ENCODE data around the gene TTBK1.

- no peak for TF ChIP-seq CTCF (IDR thresholded peaks at IDR 0.05)
- no peak for TF ChIP-seq NFIC (IDR thresholded peaks at IDR 0.05; ENCODE audit: borderline replicate concordance)
- TF ChIP-seq GATA2 (CRISPR knock-in tag; IDR thresholded peaks at IDR 0.05), result no peak
- TF ChIP-seq MAX (IDR thresholded peaks at IDR 0.05; ENCODE audit: low read depth), result no peak
- no peak for TF ChIP-seq RAD21 (IDR thresholded peaks at IDR 0.05; ENCODE audit: low read length)
- no peak for TF ChIP-seq USF2 (IDR thresholded peaks at IDR 0.05; ENCODE audit: borderline replicate concordance, low read depth, low read length)
- TF ChIP-seq TAF1 (IDR thresholded peaks at IDR 0.05; ENCODE audit: borderline replicate concordance, low read depth, low read length), result no peak
- no peak for TF ChIP-seq REST (IDR thresholded peaks at IDR 0.05; ENCODE audit: low read depth, low read length)
- no peak for TF ChIP-seq MEF2A (IDR thresholded peaks at IDR 0.05; ENCODE audit: borderline replicate concordance, low read depth)
- TF ChIP-seq POLR2AphosphoS5 (IDR thresholded peaks at IDR 0.05; ENCODE audit: low read depth, low read length), result no peak
- TF ChIP-seq TEAD4 (IDR thresholded peaks at IDR 0.05; ENCODE audit: borderline replicate concordance, insufficient read depth), result no peak
- no peak for TF ChIP-seq PBX3 (IDR thresholded peaks at IDR 0.05)
- no peak for TF ChIP-seq GABPA (IDR thresholded peaks at IDR 0.05; ENCODE audit: low read depth)
- TF ChIP-seq SIN3A (IDR thresholded peaks at IDR 0.05; ENCODE audit: borderline replicate concordance, low read depth, low read length), result no peak
Measured at GRCh38 chr6:43239054-43239453, 4.2 kb upstream of the TTBK1 start.
